ENCODE data around the gene GPSM1. TPM values are rescaled to one million over a fixed set of nuclear protein-coding genes. Genes with fewer than 3 reads are reported as not detected.
"Not testable (repeated sequence)": the region's sequence is repeated elsewhere in the genome, so short reads cannot be mapped to it uniquely, and the experiment has no call there.

Gene GPSM1
- total RNA-seq, 1 experiment from 2014 or later: 14.2 TPM

- Mint-ChIP-seq H3K4me3 (no peak overlapping the region), H3K9me3 (peaks cover 34% of the 10 kb centered on the region), H3K27ac (no peak overlapping the region), H3K27me3 (ENCODE audit: low read depth) (no peaks in the 10 kb centered on the region; the same call in 1 of the 2 replicates), H3K4me1 (no peaks in the 10 kb centered on the region), H3K36me3 (peaks cover 20% of the 10 kb centered on the region)
- ATAC-seq: no peak
- no peak for TF ChIP-seq FOXP1 (CRISPR knock-in tag; IDR thresholded peaks at IDR 0.05; ENCODE audit: borderline replicate concordance)
- TF ChIP-seq, protein P1, sequence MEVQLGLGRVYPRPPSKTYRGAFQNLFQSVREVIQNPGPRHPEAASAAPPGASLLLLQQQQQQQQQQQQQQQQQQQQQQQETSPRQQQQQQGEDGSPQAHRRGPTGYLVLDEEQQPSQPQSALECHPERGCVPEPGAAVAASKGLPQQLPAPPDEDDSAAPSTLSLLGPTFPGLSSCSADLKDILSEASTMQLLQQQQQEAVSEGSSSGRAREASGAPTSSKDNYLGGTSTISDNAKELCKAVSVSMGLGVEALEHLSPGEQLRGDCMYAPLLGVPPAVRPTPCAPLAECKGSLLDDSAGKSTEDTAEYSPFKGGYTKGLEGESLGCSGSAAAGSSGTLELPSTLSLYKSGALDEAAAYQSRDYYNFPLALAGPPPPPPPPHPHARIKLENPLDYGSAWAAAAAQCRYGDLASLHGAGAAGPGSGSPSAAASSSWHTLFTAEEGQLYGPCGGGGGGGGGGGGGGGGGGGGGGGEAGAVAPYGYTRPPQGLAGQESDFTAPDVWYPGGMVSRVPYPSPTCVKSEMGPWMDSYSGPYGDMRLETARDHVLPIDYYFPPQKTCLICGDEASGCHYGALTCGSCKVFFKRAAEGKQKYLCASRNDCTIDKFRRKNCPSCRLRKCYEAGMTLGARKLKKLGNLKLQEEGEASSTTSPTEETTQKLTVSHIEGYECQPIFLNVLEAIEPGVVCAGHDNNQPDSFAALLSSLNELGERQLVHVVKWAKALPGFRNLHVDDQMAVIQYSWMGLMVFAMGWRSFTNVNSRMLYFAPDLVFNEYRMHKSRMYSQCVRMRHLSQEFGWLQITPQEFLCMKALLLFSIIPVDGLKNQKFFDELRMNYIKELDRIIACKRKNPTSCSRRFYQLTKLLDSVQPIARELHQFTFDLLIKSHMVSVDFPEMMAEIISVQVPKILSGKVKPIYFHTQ (CRISPR knock-in tag; IDR thresholded peaks at IDR 0.05): no peak
- DNase-seq (ENCODE audit: low spot score): no peak
- CTCF ChIA-PET: no interaction called here
- POLR2A ChIA-PET: no interaction called here
Observed at GRCh38 chr9:136318776-136319241, 8.5 kb upstream of the GPSM1 start.

- H3K4me1 Mint-ChIP-seq; H3K4me3 Mint-ChIP-seq; DNase-seq (ENCODE audit: low spot score); H3K27ac Mint-ChIP-seq; H3K27me3 Mint-ChIP-seq (ENCODE audit: low read depth); ATAC-seq; POLR2A ChIA-PET; CTCF ChIA-PET: not testable (repeated sequence)
- H3K36me3 Mint-ChIP-seq: peaks cover 20% of the 10 kb centered on the region
- peaks cover 34% of the 10 kb centered on the region for H3K9me3 Mint-ChIP-seq
Observed at GRCh38 chr9:136319244-136319643, 8.1 kb upstream of the GPSM1 start.

GRCh38 chr9:136319955-136320354 is 7.4 kb upstream of the GPSM1 start:
- H3K4me1 Mint-ChIP-seq; H3K27ac Mint-ChIP-seq; H3K4me3 Mint-ChIP-seq; ATAC-seq; POLR2A ChIA-PET; DNase-seq (ENCODE audit: low spot score); H3K27me3 Mint-ChIP-seq (ENCODE audit: low read depth): not testable (repeated sequence)
- peaks cover 27% of the 10 kb centered on the region for H3K9me3 Mint-ChIP-seq
- CTCF ChIA-PET: interaction anchor here (0.5 kb wide), 1 partner anchor 438 kb away, joined by 4 read pairs; the partner anchor contains the start of gene LCN8
- peaks cover 16% of the 10 kb centered on the region for H3K36me3 Mint-ChIP-seq

DNA sequence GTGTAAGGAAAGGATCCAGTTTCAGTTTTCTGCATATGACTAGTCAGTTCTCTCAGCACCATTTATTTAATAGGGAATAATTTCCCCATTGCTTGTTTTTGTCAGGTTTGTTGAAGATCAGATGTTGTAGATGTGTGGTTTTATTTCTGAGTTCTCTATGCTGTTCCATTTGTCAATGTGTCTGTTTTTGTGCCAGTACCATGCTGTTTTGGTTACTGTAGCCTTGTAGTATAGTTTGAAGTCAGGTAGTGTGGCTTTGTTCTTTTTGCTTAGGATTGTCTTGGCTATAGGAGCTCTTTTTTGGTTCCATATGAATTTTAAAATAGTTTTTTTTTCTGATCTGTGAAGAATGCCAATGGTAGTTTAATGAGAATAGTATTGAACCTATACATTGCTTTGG is 6.4 kb upstream of the GPSM1 start:
- H3K27me3 Mint-ChIP-seq (ENCODE audit: low read depth); POLR2A ChIA-PET: not testable (repeated sequence)
- CTCF ChIA-PET: interaction anchor here (3.3 to 3.9 kb wide), 2 partner anchors 19 to 42 kb away, joined by 15 to 17 read pairs; partner anchors contain the start of gene DNLZ

GRCh38 chr9:136321561-136321960 is 5.8 kb upstream of the GPSM1 start:
- TF ChIP-seq HMGA2 (CRISPR knock-in tag; IDR thresholded peaks at IDR 0.05) (no peak), ZNF219 (CRISPR knock-in tag; IDR thresholded peaks at IDR 0.05; ENCODE audit: borderline replicate concordance) (no peak), FOXJ3 (CRISPR knock-in tag; IDR thresholded peaks at IDR 0.05; ENCODE audit: borderline replicate concordance) (no peak), ZBTB21 (CRISPR knock-in tag; IDR thresholded peaks at IDR 0.05; ENCODE audit: borderline replicate concordance) (no peak), TP53 (CRISPR knock-in tag; IDR thresholded peaks at IDR 0.05) (no peak), CREB1 (CRISPR knock-in tag; IDR thresholded peaks at IDR 0.05) (no peak), NR1H2 (CRISPR knock-in tag; IDR thresholded peaks at IDR 0.05) (no peak), FOXP4 (CRISPR knock-in tag; IDR thresholded peaks at IDR 0.05) (no peak), FOXK1 (CRISPR knock-in tag; IDR thresholded peaks at IDR 0.05) (no peak), SMAD4 (CRISPR knock-in tag; IDR thresholded peaks at IDR 0.05) (no peak), ZNF317 (CRISPR knock-in tag; IDR thresholded peaks at IDR 0.05; ENCODE audit: borderline replicate concordance, low read depth) (no peak), E2F5 (CRISPR knock-in tag; IDR thresholded peaks at IDR 0.05) (no peak), RELA (CRISPR knock-in tag; IDR thresholded peaks at IDR 0.05; ENCODE audit: borderline replicate concordance) (no peak), NFE2L1 (CRISPR knock-in tag; IDR thresholded peaks at IDR 0.05) (no peak)
- TF ChIP-seq, protein P2, sequence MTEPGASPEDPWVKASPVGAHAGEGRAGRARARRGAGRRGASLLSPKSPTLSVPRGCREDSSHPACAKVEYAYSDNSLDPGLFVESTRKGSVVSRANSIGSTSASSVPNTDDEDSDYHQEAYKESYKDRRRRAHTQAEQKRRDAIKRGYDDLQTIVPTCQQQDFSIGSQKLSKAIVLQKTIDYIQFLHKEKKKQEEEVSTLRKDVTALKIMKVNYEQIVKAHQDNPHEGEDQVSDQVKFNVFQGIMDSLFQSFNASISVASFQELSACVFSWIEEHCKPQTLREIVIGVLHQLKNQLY (CRISPR knock-in tag; IDR thresholded peaks at IDR 0.05): no peak
- Mint-ChIP-seq H3K4me1 (peaks cover 3% of the 10 kb centered on the region; the same call in 1 of the 2 replicates), H3K9me3 (peaks cover 11% of the 10 kb centered on the region), H3K4me3 (no peak overlapping the region), H3K27ac (peak overlapping the region; percentile 53; the same call in 1 of the 2 replicates), H3K36me3 (peaks cover 1% of the 10 kb centered on the region), H3K27me3 (ENCODE audit: low read depth) (no peaks in the 10 kb centered on the region)
- ChIA-PET POLR2A (no interaction called here), CTCF (interaction anchor here (3.3 to 3.9 kb wide), 3 partner anchors 8 to 42 kb away, joined by 15 to 17 read pairs (median 15); partner anchors contain the start of gene DNLZ)
- ATAC-seq (no peak), DNase-seq (ENCODE audit: low spot score) (no peak)

More for the DNA sequence above, 6.4 kb upstream of the GPSM1 start:
- not testable (repeated sequence) for H3K27ac Mint-ChIP-seq; DNase-seq (ENCODE audit: low spot score); H3K4me1 Mint-ChIP-seq; H3K36me3 Mint-ChIP-seq; H3K4me3 Mint-ChIP-seq; ATAC-seq
- peaks cover 17% of the 10 kb centered on the region for H3K9me3 Mint-ChIP-seq

All from WTC11 (cell line).